ENCODE data around the gene SH3GL1.

Gene SH3GL1

DNA sequence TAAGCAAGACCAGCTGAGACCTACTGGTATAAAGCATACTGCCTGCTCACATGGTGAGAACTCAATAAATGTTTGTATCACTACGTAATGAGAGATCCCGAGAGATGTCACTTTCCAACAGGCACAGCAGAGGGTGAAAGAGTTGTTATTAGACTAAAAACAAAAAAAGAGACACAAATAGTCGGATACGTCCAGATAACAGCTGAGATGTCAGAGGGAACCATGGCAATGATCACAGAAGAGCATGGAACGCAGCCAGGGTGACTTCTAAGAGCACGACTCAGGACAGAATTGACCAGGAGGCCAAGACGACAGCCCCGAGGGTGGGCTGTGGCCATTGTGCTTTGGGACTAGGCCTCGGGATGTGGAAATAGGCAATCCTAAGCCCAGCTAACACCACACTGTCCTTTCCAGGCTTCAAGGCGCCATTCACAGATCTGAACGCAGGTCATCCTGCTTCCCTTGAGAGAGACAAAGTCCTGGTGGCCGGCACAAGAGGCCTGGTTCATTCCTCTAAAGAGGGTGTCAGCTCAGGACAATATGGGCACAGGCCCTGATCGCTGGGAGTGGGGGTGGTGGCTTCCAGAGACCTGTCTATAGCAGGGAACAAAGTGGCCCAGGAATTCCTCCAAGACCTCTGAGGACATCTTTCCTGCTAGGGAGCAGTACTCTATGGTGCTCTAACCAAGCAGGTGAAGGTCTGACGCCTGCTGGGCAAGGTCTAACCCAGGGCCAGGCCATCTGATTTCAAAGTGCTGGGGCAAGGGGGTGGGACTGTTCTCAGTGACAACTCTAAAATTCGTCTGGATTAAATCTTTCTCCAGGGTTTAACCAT is 3.2 kb downstream of the SH3GL1 start:
- DNase-seq, result no peak

DNA sequence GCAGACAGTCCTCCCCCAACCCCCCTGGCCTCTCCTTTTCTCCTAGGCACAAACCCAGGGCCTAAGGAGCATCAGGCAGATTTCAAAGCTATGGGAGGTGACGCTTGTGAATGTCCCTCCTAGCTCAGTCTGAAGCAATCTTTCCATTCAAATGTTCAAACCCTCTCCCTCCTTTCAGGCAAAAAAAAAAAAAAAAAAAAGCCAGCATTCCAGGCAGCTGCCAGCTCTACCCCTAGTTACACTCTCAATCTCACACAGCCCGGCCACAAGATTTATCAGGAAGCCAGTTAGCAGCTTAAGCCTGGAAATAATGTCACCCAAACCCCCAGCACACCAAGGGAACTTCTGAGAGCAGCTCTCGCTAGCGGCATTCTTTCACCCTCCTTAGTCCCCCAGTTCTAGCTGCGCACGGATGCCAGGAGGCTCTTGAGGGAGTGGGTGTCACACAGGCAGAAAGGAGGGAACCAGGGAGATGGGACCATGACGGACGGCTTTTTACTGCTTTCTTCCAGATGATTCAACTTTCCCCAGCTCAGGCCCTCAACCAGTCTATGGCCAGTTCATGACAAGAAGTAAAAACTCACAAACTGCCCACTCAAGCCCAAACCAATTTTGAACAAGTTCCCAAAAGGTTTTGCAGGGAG is 6.3 kb downstream of the SH3GL1 start:
- DNase-seq, result no peak

DNA sequence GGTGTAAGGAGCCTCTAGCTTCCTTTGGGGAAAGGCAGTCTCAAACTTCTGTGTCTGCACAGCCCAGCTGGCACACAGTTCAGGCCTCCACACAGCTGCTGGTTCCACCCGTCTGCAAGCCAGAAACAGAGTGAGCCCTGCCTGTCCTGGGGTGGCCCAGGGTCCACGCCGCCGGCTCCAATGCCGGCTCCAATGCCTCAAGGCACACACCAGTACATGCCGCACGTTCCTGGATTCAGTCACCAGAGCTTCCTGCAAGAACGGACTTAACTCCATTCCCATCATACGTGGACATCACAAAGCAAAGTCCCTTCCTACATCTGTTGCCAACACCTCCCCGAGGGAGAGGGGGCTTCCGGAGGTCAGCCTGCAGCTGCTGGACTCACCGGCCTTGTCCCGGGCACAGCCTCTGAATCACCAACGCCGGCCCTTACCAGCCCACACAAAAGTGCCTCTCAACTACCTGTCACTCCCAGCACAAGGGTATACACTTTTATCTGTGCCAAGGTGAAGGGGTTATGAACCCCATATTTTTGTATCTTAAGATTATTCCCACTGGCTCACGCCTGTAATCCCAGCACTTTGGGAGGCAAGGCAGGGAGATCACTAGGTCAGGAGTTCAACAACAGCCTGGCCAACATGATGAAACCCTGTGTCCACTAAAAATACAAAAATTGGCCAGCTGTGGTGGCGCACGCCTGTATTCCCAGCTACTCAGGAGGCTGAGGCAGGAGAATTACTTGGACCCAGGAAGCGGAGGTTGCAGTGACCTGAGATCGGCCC is 8.5 kb downstream of the SH3GL1 start:
- DNase-seq, result no peak

DNA sequence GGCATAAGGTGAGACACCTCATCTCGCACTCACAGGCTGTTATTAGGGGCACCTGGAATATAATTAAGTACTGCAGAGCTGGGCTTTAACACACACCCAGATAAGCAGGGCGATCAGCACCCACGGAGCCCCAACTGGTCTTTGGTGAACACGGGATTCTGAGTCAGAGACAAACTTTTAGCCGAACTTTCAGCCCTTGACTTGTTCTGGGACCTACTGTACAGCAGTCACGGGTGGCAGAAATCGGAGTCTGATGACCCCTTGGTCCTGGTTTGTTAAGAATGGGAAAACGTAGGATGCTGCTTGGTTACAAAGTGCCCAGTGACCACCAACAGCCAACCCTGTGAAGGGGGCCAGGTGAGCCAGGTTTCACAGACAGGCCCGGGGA is 9.0 kb downstream of the SH3GL1 start:
- no peak for DNase-seq

DNA sequence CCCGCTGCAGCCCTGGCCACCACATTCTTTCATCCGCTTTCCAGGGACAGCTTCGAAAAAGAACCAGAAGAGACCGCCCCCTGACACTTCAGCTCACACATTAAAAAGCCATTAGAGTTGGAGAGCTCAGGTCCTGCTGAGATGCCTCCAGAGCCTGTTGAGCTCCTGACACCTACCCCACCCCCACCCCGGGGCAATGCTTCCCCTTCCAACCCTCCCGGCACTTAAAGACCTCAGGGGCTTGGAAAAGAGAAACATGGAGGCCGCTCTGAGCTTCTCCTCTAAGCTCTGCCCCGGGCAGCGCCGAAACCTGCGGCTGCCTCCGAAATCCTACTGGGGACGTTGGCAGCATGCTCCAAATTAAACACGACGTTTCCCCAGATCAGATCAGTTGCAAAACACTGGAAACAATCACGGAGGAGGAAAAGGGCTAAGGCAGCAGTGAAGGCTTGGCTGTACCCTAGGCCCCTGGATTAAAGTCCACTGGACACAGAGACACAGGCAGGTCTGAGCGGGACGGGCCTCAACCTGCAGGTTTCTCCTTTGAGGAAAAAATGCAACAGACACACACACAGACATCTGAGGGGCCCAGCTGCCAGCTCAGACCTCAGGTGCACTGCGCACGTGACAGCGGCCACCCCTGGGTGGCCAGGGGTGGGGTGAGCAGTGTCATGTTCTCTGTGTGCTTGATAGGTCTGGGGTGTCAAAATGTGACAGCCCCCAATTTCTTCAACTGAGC is 9.6 kb downstream of the SH3GL1 start:
- no peak for DNase-seq

DNA sequence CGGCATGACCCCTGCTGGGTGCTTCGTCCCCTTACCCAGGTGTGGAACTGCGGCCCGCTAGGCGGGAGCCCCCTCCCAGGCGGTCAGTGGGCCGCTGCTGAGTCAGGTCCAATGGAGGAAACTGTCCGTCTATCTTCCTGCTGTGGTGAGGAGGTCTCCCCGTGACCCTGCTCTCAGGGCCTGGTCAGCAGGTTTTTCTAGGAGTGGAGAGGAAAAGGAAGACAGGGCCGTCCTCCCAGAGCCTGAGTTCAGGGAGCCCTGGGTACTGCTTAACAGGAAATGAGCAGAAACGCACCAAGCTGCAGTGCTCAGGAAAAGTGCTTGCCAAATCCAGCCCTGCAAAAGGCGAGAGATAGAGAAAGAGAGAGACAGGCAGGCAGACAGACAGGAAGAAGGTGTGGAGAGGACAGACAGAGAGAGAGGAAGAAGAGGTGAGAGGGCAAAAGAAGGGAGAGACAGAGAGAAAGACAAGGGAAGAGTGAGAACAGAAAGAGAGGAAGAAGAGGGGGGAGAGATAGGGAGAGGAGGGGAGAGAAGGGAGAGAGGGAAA is 10.3 kb downstream of the SH3GL1 start:
- no peak for DNase-seq

DNA sequence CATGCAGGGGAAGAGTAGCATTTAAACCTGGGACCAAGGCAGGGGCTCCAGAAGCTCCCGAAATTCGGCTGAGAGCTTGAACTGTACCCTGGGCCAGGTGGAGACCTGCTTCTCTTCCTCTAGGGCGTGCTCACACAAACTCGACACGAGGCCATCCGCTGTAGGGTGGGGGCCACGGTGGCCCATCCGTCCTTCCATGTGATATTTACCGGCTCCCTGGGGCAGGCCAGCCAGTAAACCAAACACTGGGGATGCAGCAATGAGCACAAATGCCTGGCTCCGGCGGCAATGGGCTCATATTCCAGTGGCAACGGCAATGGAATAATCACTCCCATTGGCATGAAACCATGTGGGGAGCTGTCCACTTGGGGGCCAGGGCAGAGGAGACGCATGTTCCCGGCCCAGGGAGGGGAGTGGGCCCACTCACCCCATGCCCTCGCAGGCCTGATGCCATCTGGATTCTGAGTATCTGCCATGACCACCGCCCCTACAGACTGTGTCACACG is 10.8 kb downstream of the SH3GL1 start:
- DNase-seq, result no peak

DNA sequence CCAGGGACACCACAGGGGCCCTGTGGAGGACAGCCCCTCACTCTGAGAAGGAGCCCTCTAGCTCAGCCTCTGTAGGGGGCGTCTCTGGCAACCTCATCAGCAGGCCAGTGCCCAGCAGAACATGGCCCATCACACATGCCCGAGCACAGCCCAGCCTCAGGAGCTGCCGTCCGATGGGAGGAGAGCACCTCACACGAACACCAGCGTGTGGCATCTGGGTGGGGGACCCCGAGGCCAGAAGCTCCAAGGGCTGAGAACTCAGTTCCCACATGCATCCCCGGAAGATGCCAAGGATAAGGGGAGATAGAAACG is 11.3 kb downstream of the SH3GL1 start:
- no peak for DNase-seq

DNA sequence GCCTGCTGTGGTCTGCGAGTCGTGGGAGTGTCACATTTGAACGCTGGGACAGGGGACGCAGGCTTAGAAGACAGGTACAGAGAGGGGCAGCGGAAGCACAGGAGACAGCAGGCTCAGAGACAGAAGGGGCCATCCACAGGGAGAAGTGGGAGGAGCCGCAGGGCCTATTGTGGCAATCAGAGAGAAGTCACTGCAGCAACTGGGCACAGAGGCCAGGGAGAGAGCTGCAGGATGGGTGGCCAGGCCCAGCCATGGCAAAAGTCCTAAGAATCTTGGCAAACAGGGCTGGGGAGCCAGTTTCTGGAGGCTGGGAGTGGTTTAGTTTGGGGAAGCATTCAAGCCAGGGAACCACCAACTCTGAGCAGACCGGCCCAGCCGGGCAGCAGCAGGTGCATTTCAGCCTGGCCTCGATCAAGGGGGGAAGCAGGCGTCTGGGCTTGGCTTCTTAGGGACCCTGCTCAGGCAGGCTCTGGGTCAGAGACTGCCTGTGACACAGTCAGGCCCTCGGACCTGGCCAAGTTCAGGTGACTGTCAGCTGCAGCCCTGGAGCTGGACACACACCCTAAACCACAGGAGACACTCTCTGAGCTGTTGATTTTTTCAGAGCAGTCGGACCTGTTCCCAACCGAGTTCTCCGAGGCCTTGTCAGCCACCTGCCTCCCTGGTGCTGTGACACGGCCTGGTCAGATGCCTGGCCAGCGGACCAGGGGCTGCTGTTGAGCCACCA is 11.8 kb downstream of the SH3GL1 start:
- DNase-seq, result no peak

DNA sequence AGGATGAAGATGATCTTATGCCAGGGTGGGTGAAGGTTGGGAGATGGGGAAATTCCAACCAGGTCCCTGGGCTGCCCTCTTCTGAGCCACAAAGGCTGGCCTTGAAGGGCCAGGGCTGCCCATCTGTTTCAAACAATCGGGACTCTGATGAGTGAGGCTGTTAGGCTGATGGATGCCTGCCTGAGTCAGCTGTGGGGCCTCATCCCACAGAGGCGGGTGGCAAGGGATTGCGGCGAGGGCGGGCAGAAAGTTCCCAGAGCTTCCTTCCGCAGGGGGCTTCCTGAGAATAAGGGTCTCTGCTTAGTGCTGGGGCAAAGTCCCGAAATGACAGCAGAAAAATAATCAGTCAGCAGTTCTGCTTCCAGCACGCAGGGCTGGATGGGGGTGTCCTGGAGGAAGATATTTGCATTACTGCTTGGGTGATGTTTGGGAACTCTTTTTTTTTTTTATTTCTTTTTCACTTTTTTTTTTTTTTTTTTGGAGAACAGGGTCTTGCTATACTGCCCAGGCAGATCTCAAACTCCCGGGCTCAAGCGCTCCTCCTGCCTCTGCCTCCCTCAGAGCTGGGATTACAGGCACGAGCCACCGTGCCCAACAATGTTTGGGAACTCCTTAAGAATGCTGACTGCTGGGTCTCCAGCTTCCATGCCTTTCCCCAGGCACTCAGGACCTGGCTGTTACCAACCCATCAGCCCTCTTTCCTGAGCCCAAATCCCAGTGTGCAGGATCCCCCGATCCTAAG is 14.1 kb downstream of the SH3GL1 start:
- no peak for DNase-seq

DNA sequence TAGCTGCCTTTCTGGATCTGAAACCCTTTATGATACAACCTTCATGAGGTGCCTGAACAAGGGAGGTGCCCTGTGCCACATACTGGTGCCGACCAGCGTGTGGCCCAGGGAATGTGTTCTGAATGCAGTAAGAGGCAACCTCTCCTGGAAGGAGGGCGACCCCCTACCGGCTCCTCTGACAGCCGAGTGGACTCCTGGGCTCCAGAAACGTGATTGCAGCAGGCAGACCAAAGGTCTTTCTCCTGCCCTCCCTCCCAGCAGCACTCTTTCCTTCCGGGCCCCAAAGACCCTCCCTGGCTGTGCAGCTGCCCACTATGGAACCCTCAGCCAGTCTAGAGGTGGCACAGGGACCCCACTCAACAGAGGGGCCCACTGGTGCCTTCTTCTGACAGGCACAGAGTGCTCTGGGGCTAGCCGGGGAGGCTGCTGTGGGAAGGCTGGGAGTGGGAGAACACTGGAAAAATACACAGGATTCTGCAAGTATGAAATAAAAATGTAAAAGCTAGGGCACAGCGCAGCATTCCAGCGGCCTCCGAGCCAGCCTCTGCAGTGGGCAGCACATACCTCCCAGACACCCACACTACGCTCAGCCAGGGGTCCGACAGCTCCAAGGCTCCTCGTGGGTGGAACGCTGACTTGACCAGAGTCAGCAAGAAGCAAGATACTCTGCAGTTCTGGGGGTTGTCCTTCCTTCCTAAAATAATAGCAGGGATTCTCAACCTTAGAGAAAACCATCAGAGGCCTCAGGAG is 14.9 kb downstream of the SH3GL1 start:
- DNase-seq, result no peak

DNA sequence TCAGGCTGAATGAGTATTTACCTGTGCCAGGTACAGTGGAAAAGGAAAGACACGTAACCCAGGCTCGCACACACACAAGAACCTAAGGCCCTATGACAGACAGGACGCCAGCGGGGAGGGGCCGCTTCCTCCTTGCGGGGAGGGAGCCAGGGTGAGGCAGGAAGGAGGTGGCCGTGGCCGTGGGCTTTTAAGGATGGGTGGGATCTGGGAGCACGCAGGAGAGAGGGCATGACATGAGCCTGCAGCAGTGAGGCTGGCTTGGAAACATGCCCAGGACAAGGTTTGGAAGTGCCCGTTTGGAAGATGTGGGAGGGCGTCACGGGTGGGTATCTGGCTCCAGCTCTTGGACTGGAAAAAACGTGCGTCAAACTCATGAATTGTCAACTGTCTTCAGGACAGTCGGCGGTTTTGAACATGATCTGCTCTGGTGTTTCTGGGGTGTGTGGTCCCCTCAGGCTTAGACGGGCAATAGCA is 20.1 kb downstream of the SH3GL1 start:
- DNase-seq, result peak; percentile 54 to 57

DNA sequence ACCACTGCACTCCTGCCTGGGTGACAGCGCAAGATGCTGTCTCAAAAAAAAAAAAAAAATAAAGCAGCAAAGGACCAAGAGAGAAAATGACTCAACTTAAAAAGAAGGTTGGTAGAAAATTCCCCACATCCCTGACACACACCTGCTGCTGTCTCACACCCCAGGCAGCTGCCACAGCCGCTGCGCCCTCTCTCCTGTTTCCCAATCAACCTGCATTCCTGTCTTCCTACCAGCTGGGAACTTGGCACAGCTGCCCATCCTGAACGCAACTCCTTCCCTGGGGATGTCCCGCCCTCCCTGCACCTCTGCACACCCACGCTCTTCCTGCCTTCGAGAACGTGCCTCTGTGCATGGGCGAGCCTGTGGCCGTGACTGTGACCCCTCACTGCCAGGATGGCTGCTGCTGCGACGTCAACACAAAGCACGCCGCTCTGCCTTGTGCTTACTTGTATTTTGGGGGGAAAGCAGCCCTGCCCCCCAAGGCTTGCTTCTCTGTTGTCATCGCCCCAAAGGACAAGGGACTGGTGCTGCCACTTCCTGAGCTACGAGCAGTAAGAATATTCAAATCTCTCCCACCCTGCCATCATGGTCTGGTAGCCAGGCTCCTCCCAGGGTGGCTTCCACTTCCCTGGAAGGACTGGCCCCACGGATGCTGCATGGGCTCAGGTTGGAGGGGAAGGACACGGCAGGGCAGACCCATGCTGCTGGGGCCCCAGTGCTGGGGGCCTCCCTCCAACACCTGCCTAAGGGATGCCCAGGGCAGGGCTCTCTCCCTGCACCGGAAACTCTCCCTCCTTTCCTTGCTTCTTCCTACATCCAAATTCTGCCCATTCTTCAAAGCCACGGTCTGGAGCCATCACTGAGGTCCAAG is 20.7 kb downstream of the SH3GL1 start:
- peak in 1 of 2 donors; percentile 26 for DNase-seq

DNA sequence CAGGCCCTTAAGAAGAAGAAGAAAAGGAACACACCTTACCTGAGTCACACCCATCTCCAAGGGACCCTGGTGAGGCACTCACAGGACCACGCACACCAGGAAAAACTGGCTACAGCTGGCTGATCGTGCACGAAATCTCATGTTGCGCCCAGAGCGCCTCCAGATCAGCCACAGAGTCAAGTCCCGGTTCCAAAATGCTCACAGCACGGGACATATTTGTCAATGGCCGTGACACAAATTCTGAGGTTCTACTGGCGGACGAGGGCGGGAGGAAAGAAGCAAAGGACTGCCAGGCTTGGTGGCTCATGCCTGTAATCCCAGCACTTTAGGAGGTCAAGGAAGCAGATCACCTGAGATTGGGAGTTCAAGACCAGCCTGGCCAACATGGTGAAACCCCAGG is 21.5 kb downstream of the SH3GL1 start:
- no peak for DNase-seq

DNA sequence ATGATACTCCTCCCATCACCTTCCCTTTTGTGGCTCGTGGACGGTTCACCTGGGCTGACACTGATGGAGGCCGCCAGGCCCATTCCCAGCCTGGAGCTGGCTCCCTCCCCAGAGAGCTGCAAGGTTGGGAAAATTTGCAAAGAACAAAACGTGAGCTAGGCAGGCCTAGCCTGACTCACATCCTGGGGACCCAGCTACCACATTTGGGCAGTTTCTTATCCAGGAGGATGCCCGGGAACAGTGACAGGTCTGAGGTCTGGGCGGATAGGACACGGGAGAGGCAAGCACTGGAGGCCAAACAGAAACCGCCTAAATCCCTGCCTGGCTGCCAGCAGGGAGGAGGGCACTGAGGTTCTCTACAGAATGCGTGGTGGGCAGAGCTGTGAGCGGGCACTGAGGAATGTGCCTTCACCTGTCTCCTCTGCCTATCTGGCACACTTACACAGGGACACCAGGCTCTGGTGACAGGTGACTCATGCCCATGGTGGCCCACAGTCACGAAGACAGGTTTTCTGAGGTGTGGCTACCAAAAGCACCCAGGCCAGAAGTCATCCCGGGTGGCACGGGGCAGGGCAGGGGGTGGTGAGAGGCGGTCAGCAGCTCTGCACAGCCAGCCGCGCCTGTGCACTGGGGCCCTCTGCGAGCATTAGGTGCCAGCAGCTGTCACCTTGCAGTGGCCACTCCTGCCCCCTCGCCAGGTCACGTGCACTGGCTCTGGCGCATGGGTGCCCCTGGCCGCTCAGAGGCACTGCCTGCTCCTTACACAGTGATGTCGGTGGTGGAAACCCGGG is 23.2 kb downstream of the SH3GL1 start:
- DNase-seq, result no peak

DNA sequence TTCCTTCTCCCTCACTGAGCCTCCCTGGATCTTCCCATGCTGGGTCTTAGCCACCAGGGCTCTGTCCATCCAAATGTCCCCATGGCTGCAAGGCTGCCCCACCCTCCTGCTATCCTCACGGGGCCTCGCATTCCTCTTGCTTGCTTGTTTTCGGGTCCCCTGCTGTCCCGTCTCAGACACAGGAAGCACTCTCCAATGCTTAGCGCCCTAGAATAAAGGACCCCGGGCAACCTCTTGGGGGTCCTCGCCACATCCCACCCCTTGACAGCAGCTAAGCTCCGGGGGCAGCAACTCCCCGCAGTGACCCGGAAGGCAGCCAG is 23.7 kb downstream of the SH3GL1 start:
- DNase-seq, result no peak

DNA sequence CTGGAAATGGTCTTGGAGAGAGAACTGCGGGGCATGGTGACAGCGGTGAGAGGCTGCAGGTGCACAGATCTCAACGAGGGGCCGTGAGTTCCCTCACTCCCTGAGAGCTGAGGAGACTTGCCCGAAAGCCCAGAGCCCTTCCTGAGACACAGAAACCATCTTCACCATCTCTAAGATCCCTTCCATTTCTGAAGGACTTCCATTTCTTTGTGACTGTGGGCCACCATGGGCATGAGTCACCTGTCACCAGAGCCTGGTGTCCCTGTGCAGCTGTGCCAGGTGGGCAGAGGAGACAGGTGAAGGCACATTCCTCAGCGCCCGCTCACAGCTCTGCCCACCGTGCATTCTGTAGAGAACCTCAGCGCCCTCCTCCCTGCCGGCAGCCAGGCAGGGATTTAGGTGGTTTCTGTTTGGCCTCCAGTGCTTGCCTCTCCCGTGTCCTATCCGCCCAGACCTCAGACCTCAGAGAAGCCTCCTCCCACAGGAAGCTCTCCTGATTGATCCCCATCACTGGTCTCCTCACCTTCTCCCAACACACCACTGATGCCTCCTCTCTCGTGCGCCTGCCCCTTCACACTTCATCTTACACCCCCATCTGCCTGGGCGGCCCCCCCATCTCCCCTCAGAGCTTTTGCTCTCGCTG is 24.2 kb downstream of the SH3GL1 start:
- DNase-seq, result no peak

All from activated CD4-positive, alpha-beta T cell treated with anti-CD3 and anti-CD28 coated beads for 4 hours (primary cell).